K562 (cell line): ENCODE measurements around the gene TKT. TPM values are rescaled to one million over a fixed set of nuclear protein-coding genes. Genes with fewer than 3 reads are reported as not detected.

Source experiments
- BACH1 ChIP-seq: fragments of 200-800 bp; sonication (Bioruptor generic); IDR thresholded peaks from 2 replicates; pipeline ENCODE4 v1.6.1; 2016; ENCODE audit warnings: missing genetic modification characterization, missing compliant biosample characterization
- BRD9 ChIP-seq: fragments of 450-650 bp; IDR thresholded peaks from 2 replicates; pipeline ENCODE4 v1.6.1; 2018; ENCODE audit warnings: low read depth; ENCODE audit not compliant: partially characterized antibody
- CHD7 ChIP-seq: fragments of 200-600 bp; sonication (generic); IDR thresholded peaks from one replicate; pipeline ENCODE4 v1.6.1; 2012; ENCODE audit warnings: mild to moderate bottlenecking, low read depth, low read length, inconsistent platforms
- DLX4 ChIP-seq: fragments of 250-450 bp; sonication (Bioruptor Pico); IDR thresholded peaks from 2 replicates; pipeline ENCODE4 v1.6.1; 2021; ENCODE audit warnings: mild to moderate bottlenecking
- FOXJ3 ChIP-seq: sonication (generic); formaldehyde crosslinking; IDR thresholded peaks from 2 replicates; pipeline ENCODE4 v1.4.0; 2020; ENCODE audit warnings: mild to moderate bottlenecking, missing genetic modification reagents
- JUN ChIP-seq, 2 experiments: sonication (generic) in 1 of 2; formaldehyde crosslinking in 1 of 2; IDR thresholded peaks; 2 replicates each; pipeline versions ENCODE4 v1.6.1 to v1.8.0; 2012 to 2022; ENCODE audit warnings: borderline replicate concordance in 2 of 2, mild to moderate bottlenecking in 2 of 2, improper control_type of control experiment in 1 of 2, low read depth in 1 of 2, low read length in 1 of 2, missing genetic modification reagents in 1 of 2
- MBD2 ChIP-seq: sonication (generic); IDR thresholded peaks from 2 replicates; pipeline ENCODE4 v1.6.1; 2016; ENCODE audit warnings: low read depth, borderline replicate concordance
- NCOR1 ChIP-seq: fragments of 450-650 bp; IDR thresholded peaks from 2 replicates; pipeline ENCODE4 v1.6.1; 2016; ENCODE audit warnings: mild to moderate bottlenecking, moderate library complexity
- NFXL1 ChIP-seq: fragments of 450-650 bp; formaldehyde crosslinking; IDR thresholded peaks from 2 replicates; pipeline ENCODE4 v1.4.0; 2021; ENCODE audit warnings: mild to moderate bottlenecking
- PRMT5 ChIP-seq: sonication (generic); formaldehyde crosslinking; IDR thresholded peaks from 2 replicates; pipeline ENCODE4 v1.5.0; 2020; ENCODE audit warnings: missing genetic modification reagents
- SIRT6 ChIP-seq: IDR thresholded peaks from one replicate; pipeline ENCODE4 v1.6.1; 2012; ENCODE audit warnings: low read depth, mild to moderate bottlenecking, control low read depth, inconsistent platforms, low read length, moderate library complexity
- SP2 ChIP-seq: IDR thresholded peaks from 2 replicates; pipeline ENCODE4 v1.6.1; 2011; ENCODE audit warnings: mild to moderate bottlenecking, low read depth, low read length, moderate library complexity; ENCODE audit not compliant: poor library complexity, severe bottlenecking; ENCODE audit errors: extremely low read depth
- TEAD2 ChIP-seq: fragments of 450-650 bp; IDR thresholded peaks from 2 replicates; pipeline ENCODE4 v1.6.1; 2016; ENCODE audit warnings: missing genetic modification characterization, control low read depth, missing compliant biosample characterization
- ZBED1 ChIP-seq: IDR thresholded peaks from 2 replicates; pipeline ENCODE4 v1.6.1; 2014
- polyA plus RNA-seq, 8 experiments: library from polyadenylated mRNA; depleted of rRNA in 4 of 8; stranded (reverse) in 5 of 8; unstranded in 3 of 8; fragments of >200 nt; fragmentation: Nextera tagmentation in 2 of 8; fragmentation: Illumina TruSeq in 1 of 8; extraction: Ambion mirVana in 2 of 8; extraction: Trizol in 1 of 8; gene quantifications; 2 replicates each; pipeline versions ENCODE4 v1.2.1 to v1.2.3, GENCODE V29; 2011 to 2014; ENCODE audit warnings: inconsistent platforms in 1 of 8, missing spikeins in 1 of 8
- total RNA-seq, 7 experiments: library from RNA; depleted of rRNA in 6 of 7; stranded (reverse); fragments of >200 nt in 6 of 7; fragmentation: Illumina TruSeq in 2 of 7; extraction: Trizol in 2 of 7; gene quantifications; 2 replicates each; pipeline versions ENCODE4 v1.2.1 to v1.2.3, GENCODE V29; 2011 to 2021; ENCODE audit warnings: low replicate concordance in 1 of 7

Gene TKT
- total and polyA plus RNA-seq, 9 of the 15 experiments (the other 6 are each of a cell fraction or from before 2014, with no cell fraction given) = 58.1 to 401 (median 187) TPM

- TF ChIP-seq CHD7 = no peak
- no peak for TF ChIP-seq SP2
- no peak for TF ChIP-seq SIRT6
- TF ChIP-seq PRMT5 (CRISPR knock-in tag) = no peak
- TF ChIP-seq BRD9 = no peak
- no peak for TF ChIP-seq NCOR1
- peak; percentile 97 for TF ChIP-seq BACH1 (tag)
- TF ChIP-seq DLX4 = no peak
- no peak for TF ChIP-seq MBD2
- TF ChIP-seq TEAD2 (tag) = no peak
- no peak for TF ChIP-seq NFXL1
- no peak for TF ChIP-seq FOXJ3 (CRISPR knock-in tag)
- TF ChIP-seq JUN (IDR thresholded peaks at IDR 0.05; ENCODE audit: borderline replicate concordance, low read depth, low read length) = no peak
- TF ChIP-seq JUN (CRISPR knock-in tag; IDR thresholded peaks at IDR 0.05; ENCODE audit: borderline replicate concordance) = no peak
- TF ChIP-seq ZBED1 = no peak
Measured at GRCh38 chr3:53236112-53236841, 19.5 kb downstream of the TKT start (continued).
